T-helper 2 cell treated with Interferon-gamma antibody and Interleukin-4, amounts not matched to agents 5 μg/mL and 100 μg/mL, for 36 hours (primary cell): ENCODE data around the gene MYL7.
A peak's percentile ranks its signal among the peaks of the same experiment; 100 is the strongest.

ENCODE experiments used
- DNase-seq: peaks from one replicate; pipeline ENCODE4 v3.0.0; 2021; ENCODE audit warnings: low spot score
- H3K27ac Mint-ChIP-seq: one replicate; pipeline ENCODE4 v1.8.0; 2021; ENCODE audit warnings: mild to moderate bottlenecking, mixed read lengths
- H3K27me3 Mint-ChIP-seq: one replicate; pipeline ENCODE4 v1.8.0; 2021; ENCODE audit warnings: low read depth, mixed read lengths
- H3K36me3 Mint-ChIP-seq: one replicate; pipeline ENCODE4 v1.8.0; 2021; ENCODE audit warnings: low read depth, mixed read lengths
- H3K4me1 Mint-ChIP-seq: one replicate; pipeline ENCODE4 v1.8.0; 2021; ENCODE audit warnings: low read depth, mixed read lengths
- H3K4me3 Mint-ChIP-seq: one replicate; pipeline ENCODE4 v1.8.0; 2022; ENCODE audit warnings: mild to moderate bottlenecking, moderate library complexity, mixed read lengths
- H3K9me3 Mint-ChIP-seq: one replicate; pipeline ENCODE4 v1.8.0; 2021; ENCODE audit warnings: mixed read lengths

MYL7 gene

GRCh38 chr7:44149571-44150465, 8.7 kb upstream of the MYL7 start:
- Mint-ChIP-seq H3K9me3 (no peaks in the 10 kb centered on the region), H3K27me3 (peaks cover 9% of the 10 kb centered on the region), H3K36me3 (no peaks in the 10 kb centered on the region), H3K27ac (no peak overlapping the region), H3K4me1 (peaks cover 2% of the 10 kb centered on the region), H3K4me3 (no peak overlapping the region)
- no peak for DNase-seq

- DNase-seq, result no peak
- Mint-ChIP-seq H3K27ac (no peak overlapping the region), H3K27me3 (peaks cover 13% of the 10 kb centered on the region), H3K4me1 (peaks cover 2% of the 10 kb centered on the region), H3K4me3 (no peak overlapping the region), H3K9me3 (no peaks in the 10 kb centered on the region), H3K36me3 (no peaks in the 10 kb centered on the region)
Observed at GRCh38 chr7:44148961-44149536, 7.9 kb upstream of the MYL7 start.

GRCh38 chr7:44148166-44148565, 7.0 kb upstream of the MYL7 start:
- Mint-ChIP-seq H3K27ac (no peak overlapping the region), H3K36me3 (no peaks in the 10 kb centered on the region), H3K4me1 (peaks cover 2% of the 10 kb centered on the region), H3K4me3 (no peak overlapping the region), H3K9me3 (no peaks in the 10 kb centered on the region), H3K27me3 (peaks cover 16% of the 10 kb centered on the region)
- no peak for DNase-seq

- Mint-ChIP-seq H3K27ac (no peak overlapping the region), H3K9me3 (no peaks in the 10 kb centered on the region)
Observed at GRCh38 chr7:44147026-44147991, 6.2 kb upstream of the MYL7 start.

GRCh38 chr7:44145969-44146911, 5.1 kb upstream of the MYL7 start:
- H3K36me3 Mint-ChIP-seq, result no peaks in the 10 kb centered on the region
- peak; percentile 65 for DNase-seq
- H3K27me3 Mint-ChIP-seq, result peaks cover 16% of the 10 kb centered on the region
- no peaks in the 10 kb centered on the region for H3K9me3 Mint-ChIP-seq
- H3K4me1 Mint-ChIP-seq, result peaks cover 2% of the 10 kb centered on the region
- no peak overlapping the region for H3K27ac Mint-ChIP-seq
- peak overlapping the region; percentile 74 for H3K4me3 Mint-ChIP-seq

More at GRCh38 chr7:44147026-44147991, 6.2 kb upstream of the MYL7 start:
- Mint-ChIP-seq H3K27me3 (peaks cover 16% of the 10 kb centered on the region), H3K4me1 (peaks cover 2% of the 10 kb centered on the region), H3K4me3 (no peak overlapping the region), H3K36me3 (no peaks in the 10 kb centered on the region)
- DNase-seq, result no peak

GRCh38 chr7:44145479-44145968, 4.4 kb upstream of the MYL7 start:
- peak overlapping the region; percentile 74 for H3K4me3 Mint-ChIP-seq
- peak; percentile 40 for DNase-seq
- peaks cover 16% of the 10 kb centered on the region for H3K27me3 Mint-ChIP-seq
- no peaks in the 10 kb centered on the region for H3K9me3 Mint-ChIP-seq
- peak overlapping the region; percentile 77 for H3K27ac Mint-ChIP-seq
- H3K4me1 Mint-ChIP-seq, result peaks cover 2% of the 10 kb centered on the region
- no peaks in the 10 kb centered on the region for H3K36me3 Mint-ChIP-seq

- no peak for DNase-seq
- H3K36me3 Mint-ChIP-seq, result no peaks in the 10 kb centered on the region
- peaks cover 2% of the 10 kb centered on the region for H3K4me1 Mint-ChIP-seq
- H3K4me3 Mint-ChIP-seq, result peak overlapping the region; percentile 74
- no peak overlapping the region for H3K27ac Mint-ChIP-seq
- H3K27me3 Mint-ChIP-seq, result peaks cover 16% of the 10 kb centered on the region
- no peaks in the 10 kb centered on the region for H3K9me3 Mint-ChIP-seq
Observed at GRCh38 chr7:44144968-44145478, 3.9 kb upstream of the MYL7 start.

GRCh38 chr7:44144426-44144967, 3.4 kb upstream of the MYL7 start:
- Mint-ChIP-seq H3K4me3 (no peak overlapping the region), H3K9me3 (no peaks in the 10 kb centered on the region), H3K27ac (no peak overlapping the region), H3K36me3 (no peaks in the 10 kb centered on the region), H3K4me1 (peaks cover 2% of the 10 kb centered on the region), H3K27me3 (peaks cover 16% of the 10 kb centered on the region)
- DNase-seq, result no peak

- H3K36me3 Mint-ChIP-seq, result no peaks in the 10 kb centered on the region
- H3K27me3 Mint-ChIP-seq, result peaks cover 16% of the 10 kb centered on the region
- no peak overlapping the region for H3K27ac Mint-ChIP-seq
- no peak overlapping the region for H3K4me3 Mint-ChIP-seq
- H3K4me1 Mint-ChIP-seq, result peaks cover 2% of the 10 kb centered on the region
- DNase-seq, result no peak
- no peaks in the 10 kb centered on the region for H3K9me3 Mint-ChIP-seq
Observed at GRCh38 chr7:44143646-44144250, 2.6 kb upstream of the MYL7 start.

GRCh38 chr7:44142028-44142427, 896 bp upstream of the MYL7 start:
- H3K4me1 Mint-ChIP-seq, result peaks cover 6% of the 10 kb centered on the region
- H3K4me3 Mint-ChIP-seq, result no peak overlapping the region
- H3K27me3 Mint-ChIP-seq, result peaks cover 17% of the 10 kb centered on the region
- no peak overlapping the region for H3K27ac Mint-ChIP-seq
- no peak for DNase-seq
- no peaks in the 10 kb centered on the region for H3K36me3 Mint-ChIP-seq
- no peaks in the 10 kb centered on the region for H3K9me3 Mint-ChIP-seq

- Mint-ChIP-seq H3K4me3 (no peak overlapping the region), H3K27ac (no peak overlapping the region), H3K27me3 (peaks cover 14% of the 10 kb centered on the region), H3K36me3 (no peaks in the 10 kb centered on the region), H3K4me1 (peaks cover 3% of the 10 kb centered on the region), H3K9me3 (no peaks in the 10 kb centered on the region)
- no peak for DNase-seq
Observed at GRCh38 chr7:44140341-44140740, 791 bp downstream of the MYL7 start.

- H3K9me3 Mint-ChIP-seq, result no peaks in the 10 kb centered on the region
- H3K4me1 Mint-ChIP-seq, result peaks cover 3% of the 10 kb centered on the region
- H3K36me3 Mint-ChIP-seq, result no peaks in the 10 kb centered on the region
- H3K27ac Mint-ChIP-seq, result no peak overlapping the region
- H3K4me3 Mint-ChIP-seq, result no peak overlapping the region
- peaks cover 9% of the 10 kb centered on the region for H3K27me3 Mint-ChIP-seq
- no peak for DNase-seq
Observed at GRCh38 chr7:44139311-44140010, 1.7 kb downstream of the MYL7 start.
